DOHH2 (cell line): Measurements from ENCODE around the gene MUC5AC.

Source experiments
- H3F3A ChIP-seq: fragments of 200-600 bp; sonication (generic), shearing (Covaris generic); 2 replicates; pipeline ENCODE4 v1.6.0; 2016; ENCODE audit warnings: antibody characterized with exemption, mild to moderate bottlenecking; ENCODE audit not compliant: control insufficient read depth, insufficient read depth
- H3K27ac ChIP-seq: fragments of 200-600 bp; sonication (generic); 2 replicates; pipeline ENCODE4 v1.5.1; 2014; ENCODE audit warnings: low read depth, mild to moderate bottlenecking, low read length, moderate library complexity
- H3K27me3 ChIP-seq: fragments of 200-600 bp; sonication (generic); 2 replicates; pipeline ENCODE4 v1.6.1; 2014; ENCODE audit warnings: mild to moderate bottlenecking, low read length, mixed read lengths; ENCODE audit not compliant: control insufficient read depth
- H3K36me3 ChIP-seq: fragments of 200-600 bp; sonication (generic); 2 replicates; pipeline ENCODE4 v1.6.1; 2014; ENCODE audit warnings: mild to moderate bottlenecking, low read length, moderate library complexity, mixed read lengths; ENCODE audit not compliant: control insufficient read depth
- H3K4me1 ChIP-seq: fragments of 200-600 bp; sonication (generic); 2 replicates; pipeline ENCODE4 v1.6.1; 2014; ENCODE audit warnings: mild to moderate bottlenecking, low read length, mixed read lengths; ENCODE audit not compliant: control insufficient read depth
- H3K4me2 ChIP-seq: fragments of 200-600 bp; sonication (generic); 2 replicates; pipeline ENCODE4 v1.6.0; 2014; ENCODE audit warnings: mild to moderate bottlenecking, low read length, moderate library complexity
- H3K4me3 ChIP-seq: fragments of 200-600 bp; sonication (generic); 2 replicates; pipeline ENCODE4 v1.5.1; 2014; ENCODE audit warnings: mild to moderate bottlenecking, low read length, mixed read lengths
- H3K79me2 ChIP-seq: fragments of 200-600 bp; sonication (generic); 2 replicates; pipeline ENCODE4 v1.6.1; 2014; ENCODE audit warnings: mild to moderate bottlenecking, low read length, mixed read lengths; ENCODE audit not compliant: control insufficient read depth
- H3K9me2 ChIP-seq: fragments of 200-600 bp; sonication (generic); replicated peaks from 2 replicates; pipeline ENCODE4 v1.6.1; 2014; ENCODE audit warnings: mild to moderate bottlenecking, low read length, mixed read lengths; ENCODE audit not compliant: control insufficient read depth
- H3K9me3 ChIP-seq: fragments of 200-600 bp; sonication (generic); 2 replicates; pipeline ENCODE4 v1.6.1; 2014; ENCODE audit warnings: antibody characterized with exemption, low read length, mixed read lengths; ENCODE audit not compliant: control insufficient read depth, insufficient read depth
- H4K20me1 ChIP-seq: fragments of 200-600 bp; sonication (generic); 2 replicates; pipeline ENCODE4 v1.6.0; 2014; ENCODE audit warnings: low read depth, mild to moderate bottlenecking, antibody characterized with exemption, low read length, moderate library complexity; ENCODE audit not compliant: control insufficient read depth, insufficient read depth
- EZH2phosphoT487 ChIP-seq: fragments of 200-600 bp; sonication (generic); IDR thresholded peaks from 2 replicates; pipeline ENCODE4 v1.6.1; 2017; ENCODE audit warnings: borderline replicate concordance, mild to moderate bottlenecking, antibody characterized with exemption, low read length, moderate library complexity, mixed read lengths
- TF ChIP-seq, protein P1 (sequence below): fragments of 200-600 bp; sonication (generic); IDR thresholded peaks from one replicate; pipeline ENCODE4 v1.5.1; 2014; ENCODE audit warnings: antibody characterized with exemption, mild to moderate bottlenecking, low read depth, low read length; ENCODE audit not compliant: poor library complexity, severe bottlenecking

Gene MUC5AC

GRCh38 chr11:1231396-1232020 is 73.8 kb downstream of the MUC5AC start:
- Histone ChIP-seq H3K79me2 (no peaks in the 10 kb centered on the region), H3K27ac (no peak overlapping the region), H3K4me1 (no peaks in the 10 kb centered on the region), H3K36me3 (no peaks in the 10 kb centered on the region), H3K27me3 (no peaks in the 10 kb centered on the region), H3F3A (no peaks in the 10 kb centered on the region), H4K20me1 (no peaks in the 10 kb centered on the region), H3K9me3 (no peaks in the 10 kb centered on the region), H3K9me2 (no peaks in the 10 kb centered on the region), H3K4me2 (no peak overlapping the region), H3K4me3 (no peak overlapping the region)
- TF ChIP-seq, protein P1, sequence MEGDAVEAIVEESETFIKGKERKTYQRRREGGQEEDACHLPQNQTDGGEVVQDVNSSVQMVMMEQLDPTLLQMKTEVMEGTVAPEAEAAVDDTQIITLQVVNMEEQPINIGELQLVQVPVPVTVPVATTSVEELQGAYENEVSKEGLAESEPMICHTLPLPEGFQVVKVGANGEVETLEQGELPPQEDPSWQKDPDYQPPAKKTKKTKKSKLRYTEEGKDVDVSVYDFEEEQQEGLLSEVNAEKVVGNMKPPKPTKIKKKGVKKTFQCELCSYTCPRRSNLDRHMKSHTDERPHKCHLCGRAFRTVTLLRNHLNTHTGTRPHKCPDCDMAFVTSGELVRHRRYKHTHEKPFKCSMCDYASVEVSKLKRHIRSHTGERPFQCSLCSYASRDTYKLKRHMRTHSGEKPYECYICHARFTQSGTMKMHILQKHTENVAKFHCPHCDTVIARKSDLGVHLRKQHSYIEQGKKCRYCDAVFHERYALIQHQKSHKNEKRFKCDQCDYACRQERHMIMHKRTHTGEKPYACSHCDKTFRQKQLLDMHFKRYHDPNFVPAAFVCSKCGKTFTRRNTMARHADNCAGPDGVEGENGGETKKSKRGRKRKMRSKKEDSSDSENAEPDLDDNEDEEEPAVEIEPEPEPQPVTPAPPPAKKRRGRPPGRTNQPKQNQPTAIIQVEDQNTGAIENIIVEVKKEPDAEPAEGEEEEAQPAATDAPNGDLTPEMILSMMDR, result no peak
- no peak for TF ChIP-seq EZH2phosphoT487

GRCh38 chr11:1232021-1232882 is 74.5 kb downstream of the MUC5AC start:
- Histone ChIP-seq H4K20me1 (no peaks in the 10 kb centered on the region), H3K9me3 (no peaks in the 10 kb centered on the region), H3K4me2 (no peak overlapping the region), H3K27ac (no peak overlapping the region), H3F3A (no peaks in the 10 kb centered on the region), H3K79me2 (no peaks in the 10 kb centered on the region), H3K36me3 (no peaks in the 10 kb centered on the region), H3K9me2 (no peaks in the 10 kb centered on the region), H3K4me1 (no peaks in the 10 kb centered on the region), H3K4me3 (no peak overlapping the region), H3K27me3 (no peaks in the 10 kb centered on the region)
- TF ChIP-seq, protein P1, result no peak
- no peak for TF ChIP-seq EZH2phosphoT487

DNA sequence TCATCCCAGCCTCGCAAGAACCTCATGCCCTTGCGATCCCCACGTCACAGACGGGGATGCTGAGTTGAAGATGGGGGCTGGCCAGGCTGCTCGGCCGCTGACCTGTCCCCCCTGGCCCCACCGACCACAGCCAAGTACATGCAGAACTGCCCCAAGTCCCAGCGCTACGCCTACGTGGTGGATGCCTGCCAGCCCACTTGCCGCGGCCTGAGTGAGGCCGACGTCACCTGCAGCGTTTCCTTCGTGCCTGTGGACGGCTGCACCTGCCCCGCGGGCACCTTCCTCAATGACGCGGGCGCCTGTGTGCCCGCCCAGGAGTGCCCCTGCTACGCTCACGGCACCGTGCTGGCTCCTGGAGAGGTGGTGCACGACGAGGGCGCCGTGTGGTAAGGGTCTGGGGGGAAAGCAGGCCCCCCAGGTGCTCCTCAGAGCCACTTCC is 75.1 kb downstream of the MUC5AC start:
- no peaks in the 10 kb centered on the region for H3K79me2 ChIP-seq
- no peaks in the 10 kb centered on the region for H3K9me2 ChIP-seq
- H3K4me1 ChIP-seq, result no peaks in the 10 kb centered on the region
- TF ChIP-seq, protein P1, result no peak
- TF ChIP-seq EZH2phosphoT487, result no peak
- no peak overlapping the region for H3K27ac ChIP-seq
- H3K4me3 ChIP-seq, result no peak overlapping the region
- no peak overlapping the region for H3K4me2 ChIP-seq
- H3K9me3 ChIP-seq, result no peaks in the 10 kb centered on the region
- no peaks in the 10 kb centered on the region for H3F3A ChIP-seq
- H4K20me1 ChIP-seq, result no peaks in the 10 kb centered on the region
- H3K36me3 ChIP-seq, result no peaks in the 10 kb centered on the region
- H3K27me3 ChIP-seq, result no peaks in the 10 kb centered on the region
